CD4-positive, alpha-beta T cell treated with Interferon alpha-2 for 1 hour (primary cell): ENCODE data around the gene DAO.
"Not testable (repeated sequence)": the region's sequence is repeated elsewhere in the genome, so short reads cannot be mapped to it uniquely, and the experiment has no call there.

Experiments used
- DNase-seq, 2 donors: peaks; one replicate each; pipeline ENCODE4 v3.0.0-alpha.2; 2020 to 2022

DAO gene

GRCh38 chr12:108850854-108851573, 28.9 kb upstream of the DAO start:
- DNase-seq, result peak in 1 of 2 donors; percentile 47

GRCh38 chr12:108852674-108853309, 27.1 kb upstream of the DAO start:
- DNase-seq, result no peak

GRCh38 chr12:108853426-108853825, 26.5 kb upstream of the DAO start:
- DNase-seq, result no peak

GRCh38 chr12:108853981-108854446, 25.9 kb upstream of the DAO start:
- no peak for DNase-seq

GRCh38 chr12:108854451-108855283, 25.2 kb upstream of the DAO start:
- peak in 1 of 2 donors; percentile 34 for DNase-seq

- DNase-seq, result no peak
Measured at GRCh38 chr12:108855284-108856169, 24.4 kb upstream of the DAO start.

GRCh38 chr12:108856170-108856427, 23.8 kb upstream of the DAO start:
- DNase-seq, result no peak

- peak; percentile 44 to 59 for DNase-seq
Measured at GRCh38 chr12:108856428-108857157, 23.3 kb upstream of the DAO start.

GRCh38 chr12:108857158-108857407, 22.8 kb upstream of the DAO start:
- no peak for DNase-seq

GRCh38 chr12:108858311-108859074, 21.4 kb upstream of the DAO start:
- DNase-seq, result no peak

- not testable (repeated sequence) for DNase-seq
Measured at GRCh38 chr12:108859141-108859922, 20.6 kb upstream of the DAO start.

GRCh38 chr12:108859923-108860291, 20.0 kb upstream of the DAO start:
- no peak for DNase-seq

- no peak for DNase-seq
Measured at GRCh38 chr12:108860443-108860842, 19.4 kb upstream of the DAO start.

GRCh38 chr12:108861878-108862587, 17.9 kb upstream of the DAO start:
- peak; percentile 30 to 64 for DNase-seq

- no peak for DNase-seq
Measured at GRCh38 chr12:108862588-108862959, 17.3 kb upstream of the DAO start.

GRCh38 chr12:108865169-108865568, 14.7 kb upstream of the DAO start:
- no peak for DNase-seq

- DNase-seq, result not testable (repeated sequence)
Measured at GRCh38 chr12:108866083-108866482, 13.8 kb upstream of the DAO start.

GRCh38 chr12:108868781-108869180, 11.1 kb upstream of the DAO start:
- no peak for DNase-seq

GRCh38 chr12:108875280-108875679, 4.6 kb upstream of the DAO start:
- DNase-seq, result no peak

GRCh38 chr12:108875682-108876361, 4.1 kb upstream of the DAO start:
- no peak for DNase-seq
